AG10803 (cell line): ENCODE results near the gene CENPP.
A peak's percentile ranks its signal among the peaks of the same experiment; 100 is the strongest.

ENCODE experiments used
- DNase-seq: peaks from one replicate; pipeline ENCODE4 v3.0.0; 2010; ENCODE audit warnings: low read depth
- H3K4me3 ChIP-seq: 2 replicates; pipeline ENCODE4 v1.5.1; 2011; ENCODE audit warnings: mild to moderate bottlenecking, low read length, control low read depth
- CTCF ChIP-seq: conservative IDR thresholded peaks from 2 replicates; pipeline ENCODE4 v1.5.1; 2011; ENCODE audit warnings: mild to moderate bottlenecking, low read length, control low read depth, inconsistent platforms

The CENPP gene

GRCh38 chr9:92669527-92669889, 343.8 kb downstream of the CENPP start:
- H3K4me3 ChIP-seq: peak overlapping the region; percentile 99
- no peak for TF ChIP-seq CTCF
- no peak for DNase-seq
